ENCODE results near the gene GPSM1. TPM values are rescaled to one million over a fixed set of nuclear protein-coding genes. Genes with fewer than 3 reads are reported as not detected.
A peak's percentile ranks its signal among the peaks of the same experiment; 100 is the strongest.

The GPSM1 gene
- polyA plus RNA-seq, 1 of the 3 experiments (the other 2 are of a cell fraction), result 26.7 TPM

GRCh38 chr9:136341769-136342168, 14.4 kb downstream of the GPSM1 start:
- no peaks in the 10 kb centered on the region for H4K20me1 ChIP-seq (ENCODE audit: insufficient read depth)
- POLR2A ChIA-PET, result interaction anchor here (0.6 kb wide), 1 partner anchor 21 kb away, joined by 3 read pairs; no protein-coding TSS in a partner anchor

GRCh38 chr9:136342181-136343120, 15.1 kb downstream of the GPSM1 start:
- ChIA-PET POLR2A (interaction anchor here (0.6 kb wide), 1 partner anchor 20 kb away, joined by 3 read pairs; no protein-coding TSS in a partner anchor), CTCF (interaction anchor here (1.0 to 2.3 kb wide), 2 partner anchors 21 to 58 kb away, joined by 4 to 11 read pairs; partner anchors contain the start of gene DNLZ)
- no peak overlapping the region for H3K4me2 ChIP-seq

More at GRCh38 chr9:136341769-136342168, 14.4 kb downstream of the GPSM1 start:
- H3K27ac ChIP-seq (ENCODE audit: low read depth in 2 of 2, low read length in 1 of 2), result no peak overlapping the region
- H3K27me3 ChIP-seq (ENCODE audit: insufficient read depth), result no peaks in the 10 kb centered on the region
- no peak for DNase-seq
- no peaks in the 10 kb centered on the region for H3K9me3 ChIP-seq
- no peaks in the 10 kb centered on the region for H3K79me2 ChIP-seq (ENCODE audit: insufficient read depth)
- no peaks in the 10 kb centered on the region for H3F3A ChIP-seq (replicated peaks; ENCODE audit: insufficient read depth)
- H3K9me2 ChIP-seq, result no peaks in the 10 kb centered on the region
- H3K4me1 ChIP-seq (ENCODE audit: control insufficient read depth in 1 of 2, insufficient read depth in 2 of 2, low read depth in 1 of 2, low read length in 1 of 2), result peaks cover 0 to 21% of the 10 kb centered on the region in 2 experiments; a peak in 1 of 4 replicates
- TF ChIP-seq SIN3A (IDR thresholded peaks at IDR 0.05; ENCODE audit: borderline replicate concordance, low read depth, low read length) (no peak), TCF12 (IDR thresholded peaks at IDR 0.05) (no peak), EZH2phosphoT487 (IDR thresholded peaks at IDR 0.05; ENCODE audit: borderline replicate concordance, low read depth) (no peak), GABPA (IDR thresholded peaks at IDR 0.05; ENCODE audit: low read depth) (no peak), NFIC (IDR thresholded peaks at IDR 0.05; ENCODE audit: borderline replicate concordance) (no peak), FOSL2 (IDR thresholded peaks at IDR 0.05; ENCODE audit: borderline replicate concordance, low read depth) (no peak), MEF2A (IDR thresholded peaks at IDR 0.05; ENCODE audit: borderline replicate concordance, low read depth) (no peak), POLR2AphosphoS5 (IDR thresholded peaks at IDR 0.05; ENCODE audit: low read depth, low read length) (no peak), JUND (IDR thresholded peaks at IDR 0.05) (no peak), RCOR1 (IDR thresholded peaks at IDR 0.05; ENCODE audit: low read length) (no peak), MAX (IDR thresholded peaks at IDR 0.05; ENCODE audit: low read depth) (no peak)
- WGBS (ENCODE audit: low lambda C conversion rate), result 93% methylated on average over 10 of the region's 10 CpGs
- H3K9ac ChIP-seq, result no peak overlapping the region
- peaks cover 0 to 53% of the 10 kb centered on the region in 2 experiments for H3K36me3 ChIP-seq (replicated peaks in 1 of 2; ENCODE audit: control insufficient read depth in 1 of 2, insufficient read depth in 2 of 2, low read length in 1 of 2)
- no peak overlapping the region for H2AFZ ChIP-seq (ENCODE audit: low read depth)
- no peak overlapping the region for H3K4me3 ChIP-seq (ENCODE audit: low read depth in 2 of 2, low read length in 1 of 2)
- no peak overlapping the region for H3K4me2 ChIP-seq
- CTCF ChIA-PET, result interaction anchor here (1.0 to 2.3 kb wide), 2 partner anchors 22 to 59 kb away, joined by 4 to 11 read pairs; partner anchors contain the start of gene DNLZ

More at GRCh38 chr9:136342181-136343120, 15.1 kb downstream of the GPSM1 start:
- Histone ChIP-seq H3K36me3 (replicated peaks in 1 of 2; ENCODE audit: control insufficient read depth in 1 of 2, insufficient read depth in 2 of 2, low read length in 1 of 2) (peaks cover 0 to 47% of the 10 kb centered on the region in 2 experiments), H3K9me3 (no peaks in the 10 kb centered on the region), H3K4me3 (ENCODE audit: low read depth in 2 of 2, low read length in 1 of 2) (no peak overlapping the region), H3K9me2 (no peaks in the 10 kb centered on the region), H3F3A (replicated peaks; ENCODE audit: insufficient read depth) (no peaks in the 10 kb centered on the region), H3K27me3 (ENCODE audit: insufficient read depth) (no peaks in the 10 kb centered on the region), H3K9ac (no peak overlapping the region), H2AFZ (ENCODE audit: low read depth) (no peak overlapping the region), H3K27ac (ENCODE audit: low read depth in 2 of 2, low read length in 1 of 2) (no peak overlapping the region; a peak in 1 of 4 replicates), H3K79me2 (ENCODE audit: insufficient read depth) (no peaks in the 10 kb centered on the region), H3K4me1 (ENCODE audit: control insufficient read depth in 1 of 2, insufficient read depth in 2 of 2, low read depth in 1 of 2, low read length in 1 of 2) (peaks cover 0 to 27% of the 10 kb centered on the region in 2 experiments; a peak in 1 of 4 replicates), H4K20me1 (ENCODE audit: insufficient read depth) (no peaks in the 10 kb centered on the region)
- 86% methylated on average over 28 of the region's 60 CpGs for WGBS (ENCODE audit: low lambda C conversion rate)
- peak; percentile 87 for DNase-seq
- TF ChIP-seq MEF2A (IDR thresholded peaks at IDR 0.05; ENCODE audit: borderline replicate concordance, low read depth) (no peak), FOXJ3 (CRISPR knock-in tag; IDR thresholded peaks at IDR 0.05) (no peak), GABPA (IDR thresholded peaks at IDR 0.05; ENCODE audit: low read depth) (no peak), NRF1 (IDR thresholded peaks at IDR 0.05; ENCODE audit: low read depth, low read length) (no peak), MXI1 (IDR thresholded peaks at IDR 0.05; ENCODE audit: low read depth, low read length) (no peak)
- TF ChIP-seq, protein P1, sequence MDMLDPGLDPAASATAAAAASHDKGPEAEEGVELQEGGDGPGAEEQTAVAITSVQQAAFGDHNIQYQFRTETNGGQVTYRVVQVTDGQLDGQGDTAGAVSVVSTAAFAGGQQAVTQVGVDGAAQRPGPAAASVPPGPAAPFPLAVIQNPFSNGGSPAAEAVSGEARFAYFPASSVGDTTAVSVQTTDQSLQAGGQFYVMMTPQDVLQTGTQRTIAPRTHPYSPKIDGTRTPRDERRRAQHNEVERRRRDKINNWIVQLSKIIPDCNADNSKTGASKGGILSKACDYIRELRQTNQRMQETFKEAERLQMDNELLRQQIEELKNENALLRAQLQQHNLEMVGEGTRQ (IDR thresholded peaks at IDR 0.05; ENCODE audit: borderline replicate concordance, low read depth, low read length), result no peak

Measured in SK-N-SH (cell line).